ENCODE data around the gene XAF1.

DNA sequence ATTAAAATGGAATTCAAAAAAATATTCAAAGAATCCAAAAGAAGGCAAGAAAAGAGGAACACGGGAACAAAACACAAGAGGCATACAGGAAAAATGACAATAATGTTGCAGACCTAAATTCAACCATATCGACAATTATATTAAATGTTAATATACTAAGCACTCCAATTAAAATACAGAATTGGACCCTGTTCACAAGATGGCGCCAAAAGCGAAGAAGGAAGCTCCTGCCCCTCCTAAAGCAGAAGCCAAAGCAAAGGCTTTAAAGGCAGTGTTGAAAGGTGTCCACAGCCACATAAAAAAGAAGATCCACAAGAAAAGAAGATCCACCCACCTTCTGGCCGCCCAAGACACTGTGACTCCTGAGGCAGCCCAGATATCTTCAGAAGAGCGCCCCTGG, 6.3 kb upstream of the XAF1 start:
- TF ChIP-seq, protein P1, sequence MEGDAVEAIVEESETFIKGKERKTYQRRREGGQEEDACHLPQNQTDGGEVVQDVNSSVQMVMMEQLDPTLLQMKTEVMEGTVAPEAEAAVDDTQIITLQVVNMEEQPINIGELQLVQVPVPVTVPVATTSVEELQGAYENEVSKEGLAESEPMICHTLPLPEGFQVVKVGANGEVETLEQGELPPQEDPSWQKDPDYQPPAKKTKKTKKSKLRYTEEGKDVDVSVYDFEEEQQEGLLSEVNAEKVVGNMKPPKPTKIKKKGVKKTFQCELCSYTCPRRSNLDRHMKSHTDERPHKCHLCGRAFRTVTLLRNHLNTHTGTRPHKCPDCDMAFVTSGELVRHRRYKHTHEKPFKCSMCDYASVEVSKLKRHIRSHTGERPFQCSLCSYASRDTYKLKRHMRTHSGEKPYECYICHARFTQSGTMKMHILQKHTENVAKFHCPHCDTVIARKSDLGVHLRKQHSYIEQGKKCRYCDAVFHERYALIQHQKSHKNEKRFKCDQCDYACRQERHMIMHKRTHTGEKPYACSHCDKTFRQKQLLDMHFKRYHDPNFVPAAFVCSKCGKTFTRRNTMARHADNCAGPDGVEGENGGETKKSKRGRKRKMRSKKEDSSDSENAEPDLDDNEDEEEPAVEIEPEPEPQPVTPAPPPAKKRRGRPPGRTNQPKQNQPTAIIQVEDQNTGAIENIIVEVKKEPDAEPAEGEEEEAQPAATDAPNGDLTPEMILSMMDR (IDR thresholded peaks at IDR 0.05; ENCODE audit: low read length): peak; percentile 22; the same call in 1 of the 2 replicates
- no peak for TF ChIP-seq EZH2 (IDR thresholded peaks at IDR 0.05; ENCODE audit: borderline replicate concordance, low read length)

Measured in OCI-LY1 (cell line).